Fibroblast of gingiva (primary cell): ENCODE results near the gene CHAF1A.

ENCODE experiments used
- DNase-seq: peaks from one replicate; pipeline ENCODE4 v3.0.0-alpha.2; 2011; ENCODE audit warnings: low read depth

The CHAF1A gene

DNA sequence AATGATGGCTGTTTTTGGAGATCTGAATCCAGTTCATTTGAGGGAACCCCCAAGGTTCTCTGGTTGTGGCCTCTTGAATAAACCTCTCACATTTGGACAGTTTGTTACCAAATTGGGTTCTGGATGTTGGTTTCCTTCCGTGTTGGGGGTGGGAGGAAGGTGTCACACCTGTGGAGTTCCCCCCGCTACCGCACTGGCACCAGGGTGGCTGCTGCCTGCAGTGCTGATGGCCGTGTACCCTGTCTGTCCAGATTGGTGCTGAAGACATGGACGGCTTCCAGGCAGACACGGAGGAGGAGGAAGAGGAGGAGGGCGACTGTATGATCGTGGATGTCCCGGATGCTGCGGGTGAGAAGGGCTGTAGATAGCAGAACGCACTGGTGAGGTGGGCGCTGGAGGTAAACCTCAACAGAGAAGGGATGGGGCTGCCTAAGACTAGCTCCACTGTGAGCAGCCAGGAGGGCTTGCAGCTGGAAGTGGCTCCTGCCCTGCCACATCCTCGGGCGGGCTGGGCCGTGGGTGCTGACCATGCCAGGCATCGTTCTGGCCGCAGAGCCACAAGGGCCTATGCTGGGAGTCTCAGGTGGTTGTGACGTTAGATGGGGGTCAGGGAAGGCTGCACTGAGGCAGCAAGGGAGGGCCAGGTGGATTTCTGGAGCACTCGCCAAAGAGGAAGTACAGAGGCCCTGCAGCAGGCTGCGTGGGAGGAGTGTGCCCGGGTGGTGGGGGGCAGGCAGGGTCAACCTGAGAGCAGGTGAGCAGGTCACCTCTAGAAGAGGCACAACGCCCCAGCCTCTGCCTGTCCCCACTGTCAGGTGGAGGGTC lies 39.8 kb downstream of the CHAF1A start:
- DNase-seq = no peak

GRCh38 chr19:4442819-4443146 lies 40.3 kb downstream of the CHAF1A start:
- no peak for DNase-seq

GRCh38 chr19:4443188-4443587 lies 40.7 kb downstream of the CHAF1A start:
- no peak for DNase-seq

- no peak for DNase-seq
These were observed 41.7 kb downstream of the CHAF1A start for GRCh38 chr19:4443966-4444764.

GRCh38 chr19:4444765-4445741 lies 42.6 kb downstream of the CHAF1A start:
- peak; percentile 69 for DNase-seq

- no peak for DNase-seq
These were observed 43.7 kb downstream of the CHAF1A start for GRCh38 chr19:4445963-4446703.

GRCh38 chr19:4446704-4447200 lies 44.3 kb downstream of the CHAF1A start:
- DNase-seq = no peak

- no peak for DNase-seq
These were observed 45.1 kb downstream of the CHAF1A start for GRCh38 chr19:4447327-4448146.

- DNase-seq = no peak
These were observed 45.9 kb downstream of the CHAF1A start for GRCh38 chr19:4448147-4448985.

DNA sequence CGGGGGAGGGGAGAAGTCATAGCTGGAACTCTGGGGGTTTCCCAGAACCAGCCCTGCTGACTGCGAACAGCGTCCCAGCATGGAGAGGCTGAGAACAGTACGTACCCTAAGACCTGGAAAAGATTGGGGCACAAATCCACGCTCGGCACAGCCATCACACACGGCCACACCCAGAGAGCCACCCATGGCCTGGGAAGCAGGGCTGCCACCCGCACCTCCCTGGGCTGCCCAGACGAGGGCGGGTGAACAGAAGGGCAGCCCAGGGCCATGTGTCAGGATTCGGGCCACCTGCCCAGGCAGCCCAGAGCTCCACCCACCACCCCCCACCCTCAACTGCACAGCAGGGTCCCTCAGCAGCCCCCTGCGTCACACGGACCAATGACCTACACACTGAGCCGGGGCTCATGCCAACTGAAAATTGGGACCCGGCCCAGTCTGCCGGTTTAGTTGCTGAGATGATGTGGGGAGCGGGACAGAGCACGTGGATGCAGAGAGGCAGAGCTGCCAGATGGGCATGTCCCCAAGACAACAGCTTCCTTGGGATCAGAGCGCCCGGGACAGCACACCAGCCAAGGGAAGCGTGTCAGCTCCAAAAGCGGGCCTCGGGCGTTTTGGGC lies 46.7 kb downstream of the CHAF1A start:
- peak; percentile 26 for DNase-seq

DNA sequence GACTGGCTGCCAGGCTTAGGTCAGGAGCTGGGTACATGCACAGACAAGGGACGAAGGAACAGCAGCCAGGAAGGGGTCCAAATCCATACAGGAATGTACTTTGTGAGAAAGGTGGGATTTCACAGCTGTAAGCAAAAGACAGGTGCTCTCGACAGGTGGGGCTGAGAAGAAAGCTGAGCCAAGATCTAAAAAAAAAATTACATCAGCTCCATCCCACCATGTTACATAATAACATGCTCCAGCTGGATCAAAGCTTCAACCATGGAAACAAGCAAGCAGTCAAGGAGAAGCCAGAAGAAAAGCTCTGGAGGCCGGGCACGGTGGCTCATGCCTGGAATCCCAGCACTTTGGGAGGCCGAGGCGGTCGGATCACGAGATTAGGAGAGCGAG lies 47.2 kb downstream of the CHAF1A start:
- no peak for DNase-seq

DNA sequence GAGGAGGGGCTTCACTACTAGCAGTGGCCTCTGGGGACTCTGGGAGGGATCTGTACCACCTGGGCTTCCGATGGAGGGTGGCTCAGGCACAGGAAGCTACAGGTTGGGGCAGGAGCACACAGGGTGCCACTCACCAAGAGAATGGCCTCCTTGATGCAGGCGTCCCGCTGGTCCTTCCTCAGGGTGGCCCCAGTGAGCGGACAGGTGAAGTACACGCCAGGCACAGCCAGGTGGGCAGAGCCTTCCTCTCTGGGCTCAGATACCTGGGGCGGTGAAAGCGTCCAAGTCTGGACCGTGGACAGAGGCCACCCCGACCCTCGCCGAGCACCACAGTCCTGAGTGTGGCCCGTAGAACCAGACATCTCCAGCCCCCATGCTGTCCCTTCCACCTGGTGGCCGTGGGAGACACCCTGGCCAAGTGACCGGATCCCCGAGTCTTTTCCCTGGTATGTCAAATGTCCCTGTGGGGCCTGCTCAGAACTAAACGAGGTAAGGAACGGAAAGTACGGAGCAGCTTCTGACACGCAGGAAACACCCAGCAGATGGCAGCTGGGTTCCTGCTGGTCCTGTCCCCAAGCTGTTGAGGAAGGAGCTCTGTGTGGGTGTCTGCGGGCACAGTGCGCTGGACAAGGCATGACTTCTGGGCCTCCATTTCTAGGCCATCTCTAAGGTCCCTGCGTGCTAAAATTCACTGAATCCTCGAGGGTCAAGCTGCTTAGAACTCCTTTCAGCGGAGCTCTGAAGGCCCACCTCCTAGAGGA lies 50.0 kb downstream of the CHAF1A start:
- DNase-seq = no peak

- DNase-seq = no peak
These were observed 51.1 kb downstream of the CHAF1A start for GRCh38 chr19:4453232-4454179.

- DNase-seq = peak; percentile 93
These were observed 52.6 kb downstream of the CHAF1A start for GRCh38 chr19:4454747-4455718.

DNA sequence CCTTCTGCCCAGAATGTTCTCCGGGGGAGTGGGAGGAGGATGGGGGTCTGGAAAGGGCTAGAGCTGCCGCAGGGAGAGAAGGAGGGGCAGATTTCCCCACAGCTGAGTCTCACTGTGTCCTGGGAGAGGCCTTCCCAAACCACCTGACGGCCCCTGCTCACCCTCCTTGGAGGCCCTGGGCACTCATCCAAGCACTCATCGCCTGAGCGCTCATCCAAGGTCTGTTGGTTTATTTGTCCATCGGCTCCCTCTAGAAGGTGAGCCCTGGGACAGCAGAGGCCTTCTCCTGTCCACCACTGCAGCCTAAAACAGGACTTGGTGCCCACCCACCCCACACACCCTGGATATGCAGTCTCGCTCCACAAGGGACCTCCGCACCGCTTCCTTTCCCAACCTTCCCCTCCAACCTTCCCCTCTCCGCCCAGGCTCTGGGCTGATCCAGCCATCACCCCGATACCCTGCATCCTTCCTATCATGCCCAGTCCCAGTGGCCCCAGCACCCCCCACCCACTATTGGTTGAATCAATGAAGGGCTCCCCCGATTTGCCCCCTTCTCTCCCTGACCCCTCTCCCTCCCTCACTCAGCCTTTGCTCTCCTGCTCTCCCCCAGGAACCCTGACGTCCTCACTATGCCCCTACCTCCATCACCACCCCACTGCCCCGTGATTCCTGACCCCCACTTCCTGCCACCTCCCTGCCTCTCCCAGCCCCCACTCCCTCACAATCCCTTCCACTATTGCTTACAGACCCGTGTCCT lies 53.5 kb downstream of the CHAF1A start:
- peak; percentile 85 for DNase-seq
